Measurements from ENCODE around the gene TMEM132E. TPM values are rescaled to one million over a fixed set of nuclear protein-coding genes. Genes with fewer than 3 reads are reported as not detected.

The TMEM132E gene
- total RNA-seq, 1 experiment from 2014 or later: 0.04 TPM

DNA sequence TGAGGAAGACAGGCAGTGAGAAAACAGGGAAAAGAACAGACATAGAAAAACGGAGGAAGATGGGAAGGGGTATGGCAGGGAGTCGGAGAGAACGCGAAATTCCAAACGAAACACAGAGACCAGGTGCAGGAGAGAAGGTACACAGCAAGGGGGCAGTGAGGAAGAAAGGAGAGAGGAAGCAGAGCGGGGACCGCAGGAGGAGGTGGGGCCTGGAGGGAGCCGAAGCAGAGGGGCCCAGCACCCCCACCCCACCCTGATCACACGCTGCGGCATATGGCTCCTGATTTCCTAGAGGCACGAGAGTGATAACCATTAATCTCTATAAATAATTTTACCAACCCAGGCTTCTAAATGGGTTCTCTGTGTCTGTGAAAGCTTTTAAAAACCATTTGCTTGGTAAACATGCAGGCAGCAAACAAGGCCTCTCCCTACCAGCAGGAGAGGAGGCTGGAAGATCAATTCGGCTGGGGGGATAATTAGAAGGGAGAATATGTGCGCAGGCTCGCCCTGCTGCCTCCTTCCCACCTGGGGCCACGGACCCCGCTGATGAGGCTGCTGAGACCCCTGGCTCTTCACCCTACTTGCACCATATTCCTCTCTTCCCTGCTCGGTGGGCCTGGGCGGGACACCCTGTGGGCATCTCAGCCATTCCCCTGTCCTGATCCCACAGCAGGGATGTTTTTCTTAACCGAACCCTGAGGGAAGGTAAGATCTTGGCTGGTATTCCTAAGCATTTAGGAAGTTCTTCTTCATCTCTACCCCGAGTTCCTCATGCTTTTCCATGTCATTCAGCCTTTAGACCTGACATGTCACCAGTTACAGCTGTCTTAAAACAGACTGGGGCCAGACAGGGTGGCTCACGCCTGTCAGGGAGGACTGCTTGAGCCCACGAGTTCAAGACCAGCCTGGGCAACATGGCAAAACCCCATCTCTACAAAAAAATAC is 86.7 kb downstream of the TMEM132E start:
- H3K9me3 ChIP-seq (ENCODE audit: low read depth, low read length, poor library complexity, severe bottlenecking): no peaks in the 10 kb centered on the region
- H3K27ac ChIP-seq (ENCODE audit: low read depth, low read length, poor library complexity, severe bottlenecking): no peak overlapping the region
- H3K36me3 ChIP-seq (ENCODE audit: insufficient read depth, low read length, poor library complexity, severe bottlenecking): no peaks in the 10 kb centered on the region
- no peak for TF ChIP-seq EZH2 (IDR thresholded peaks at IDR 0.05; ENCODE audit: borderline replicate concordance, low read depth, low read length, poor library complexity, severe bottlenecking)
- CTCF ChIA-PET: no interaction called here
- no peak overlapping the region for H3K4me3 ChIP-seq (ENCODE audit: low read depth, low read length, poor library complexity, severe bottlenecking)
- intact Hi-C loops (cut with micrococcal nuclease; ENCODE audit: unreplicated experiment): no loop called here
- no peaks in the 10 kb centered on the region for H3K27me3 ChIP-seq (replicated peaks; ENCODE audit: insufficient read depth, low read depth, low read length, poor library complexity)
- DNase-seq (ENCODE audit: low spot score): no peak
- POLR2A ChIA-PET (ENCODE audit: low non-redundant PET): interaction anchor here (0.7 kb wide), 1 partner anchor 7 kb away, joined by 10 read pairs; no protein-coding TSS in a partner anchor
- H3K4me1 ChIP-seq (ENCODE audit: insufficient read depth, low read length, poor library complexity, severe bottlenecking): no peaks in the 10 kb centered on the region
- no TSS peak for BruUV-seq (replicated peaks)

DNA sequence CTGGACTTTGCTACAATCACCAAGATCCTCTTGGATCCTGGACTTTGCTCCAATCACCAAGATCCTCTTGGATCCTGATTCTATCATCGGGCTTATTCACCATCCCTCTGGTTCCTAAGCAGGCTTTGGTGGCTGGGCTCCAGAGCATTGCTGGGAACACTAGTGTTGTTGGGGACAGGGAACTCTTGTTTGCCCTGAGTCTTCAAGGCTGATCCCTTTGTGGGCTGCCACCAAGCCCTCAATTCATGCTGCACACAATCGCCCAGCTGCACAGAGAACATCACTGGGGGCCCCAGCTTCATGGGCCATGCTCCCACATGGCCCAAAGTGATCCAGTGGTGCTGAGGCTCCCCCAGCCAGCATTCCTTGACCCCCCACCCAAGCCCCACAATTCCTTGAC is 88.3 kb downstream of the TMEM132E start:
- no peaks in the 10 kb centered on the region for H3K9me3 ChIP-seq (ENCODE audit: low read depth, low read length, poor library complexity, severe bottlenecking)
- no peak overlapping the region for H3K27ac ChIP-seq (ENCODE audit: low read depth, low read length, poor library complexity, severe bottlenecking)
- H3K4me1 ChIP-seq (ENCODE audit: insufficient read depth, low read length, poor library complexity, severe bottlenecking): no peaks in the 10 kb centered on the region
- H3K27me3 ChIP-seq (replicated peaks; ENCODE audit: insufficient read depth, low read depth, low read length, poor library complexity): no peaks in the 10 kb centered on the region
- ChIA-PET POLR2A (ENCODE audit: low non-redundant PET) (no interaction called here), CTCF (no interaction called here)
- intact Hi-C loops (cut with micrococcal nuclease; ENCODE audit: unreplicated experiment): no loop called here
- DNase-seq (ENCODE audit: low spot score): no peak
- no TSS peak for BruUV-seq (replicated peaks)
- H3K36me3 ChIP-seq (ENCODE audit: insufficient read depth, low read length, poor library complexity, severe bottlenecking): no peaks in the 10 kb centered on the region
- no peak for TF ChIP-seq EZH2 (IDR thresholded peaks at IDR 0.05; ENCODE audit: borderline replicate concordance, low read depth, low read length, poor library complexity, severe bottlenecking)
- H3K4me3 ChIP-seq (ENCODE audit: low read depth, low read length, poor library complexity, severe bottlenecking): no peak overlapping the region

DNA sequence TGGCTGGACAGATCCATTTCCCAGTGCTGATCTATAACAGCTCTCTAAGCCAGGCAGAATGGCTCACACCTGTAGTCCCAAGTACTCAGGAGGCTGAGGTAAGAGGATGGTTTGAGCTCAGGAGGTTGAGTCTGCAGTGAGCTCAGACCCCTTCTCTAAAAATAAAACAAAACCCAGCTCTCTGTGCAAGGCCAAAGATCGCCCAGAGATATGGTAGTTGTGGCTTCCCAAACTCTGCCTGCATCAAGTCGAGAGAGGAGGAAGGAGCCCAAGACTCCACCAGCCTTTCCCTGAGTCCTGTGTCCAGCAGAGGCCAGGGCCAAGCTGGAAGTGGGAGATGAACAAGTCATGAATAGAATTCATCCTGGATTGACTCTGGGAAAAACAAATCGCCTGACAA is 88.8 kb downstream of the TMEM132E start:
- Histone ChIP-seq H3K27me3 (replicated peaks; ENCODE audit: insufficient read depth, low read depth, low read length, poor library complexity) (no peaks in the 10 kb centered on the region), H3K27ac (ENCODE audit: low read depth, low read length, poor library complexity, severe bottlenecking) (no peak overlapping the region), H3K9me3 (ENCODE audit: low read depth, low read length, poor library complexity, severe bottlenecking) (no peaks in the 10 kb centered on the region), H3K36me3 (ENCODE audit: insufficient read depth, low read length, poor library complexity, severe bottlenecking) (no peaks in the 10 kb centered on the region), H3K4me1 (ENCODE audit: insufficient read depth, low read length, poor library complexity, severe bottlenecking) (no peaks in the 10 kb centered on the region), H3K4me3 (ENCODE audit: low read depth, low read length, poor library complexity, severe bottlenecking) (no peak overlapping the region)
- ChIA-PET POLR2A (ENCODE audit: low non-redundant PET) (no interaction called here), CTCF (no interaction called here)
- BruUV-seq (replicated peaks): no TSS peak
- TF ChIP-seq, protein P1, sequence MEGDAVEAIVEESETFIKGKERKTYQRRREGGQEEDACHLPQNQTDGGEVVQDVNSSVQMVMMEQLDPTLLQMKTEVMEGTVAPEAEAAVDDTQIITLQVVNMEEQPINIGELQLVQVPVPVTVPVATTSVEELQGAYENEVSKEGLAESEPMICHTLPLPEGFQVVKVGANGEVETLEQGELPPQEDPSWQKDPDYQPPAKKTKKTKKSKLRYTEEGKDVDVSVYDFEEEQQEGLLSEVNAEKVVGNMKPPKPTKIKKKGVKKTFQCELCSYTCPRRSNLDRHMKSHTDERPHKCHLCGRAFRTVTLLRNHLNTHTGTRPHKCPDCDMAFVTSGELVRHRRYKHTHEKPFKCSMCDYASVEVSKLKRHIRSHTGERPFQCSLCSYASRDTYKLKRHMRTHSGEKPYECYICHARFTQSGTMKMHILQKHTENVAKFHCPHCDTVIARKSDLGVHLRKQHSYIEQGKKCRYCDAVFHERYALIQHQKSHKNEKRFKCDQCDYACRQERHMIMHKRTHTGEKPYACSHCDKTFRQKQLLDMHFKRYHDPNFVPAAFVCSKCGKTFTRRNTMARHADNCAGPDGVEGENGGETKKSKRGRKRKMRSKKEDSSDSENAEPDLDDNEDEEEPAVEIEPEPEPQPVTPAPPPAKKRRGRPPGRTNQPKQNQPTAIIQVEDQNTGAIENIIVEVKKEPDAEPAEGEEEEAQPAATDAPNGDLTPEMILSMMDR (conservative IDR thresholded peaks at IDR 0.05; ENCODE audit: low read depth, low read length): no peak
- no peak for TF ChIP-seq EZH2 (IDR thresholded peaks at IDR 0.05; ENCODE audit: borderline replicate concordance, low read depth, low read length, poor library complexity, severe bottlenecking)
- DNase-seq (ENCODE audit: low spot score): no peak
- intact Hi-C loops (cut with micrococcal nuclease; ENCODE audit: unreplicated experiment): no loop called here

DNA sequence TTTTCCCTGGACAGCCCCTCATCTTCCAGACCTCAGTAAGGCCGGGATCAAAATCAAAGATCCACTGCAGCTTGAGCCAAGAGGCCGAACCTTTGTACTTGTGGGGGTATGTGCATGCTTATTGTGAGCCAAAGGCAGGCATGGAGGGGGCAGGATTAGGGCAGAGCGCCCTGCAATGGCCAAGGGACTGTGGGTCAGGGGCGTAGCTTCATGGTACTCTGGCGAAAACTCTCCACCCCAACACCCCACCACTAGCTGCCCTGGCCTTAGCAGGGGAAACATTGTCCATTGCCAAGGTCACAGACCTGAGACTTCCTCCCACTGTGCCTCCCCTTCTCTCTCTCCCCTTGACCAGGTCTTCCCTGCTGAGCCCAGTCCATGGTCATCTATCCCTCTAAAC is 90.1 kb downstream of the TMEM132E start:
- CTCF ChIA-PET: no interaction called here
- no peak overlapping the region for H3K4me3 ChIP-seq (ENCODE audit: low read depth, low read length, poor library complexity, severe bottlenecking)
- no TSS peak for BruUV-seq (replicated peaks)

More for the DNA sequence above, 90.1 kb downstream of the TMEM132E start:
- Histone ChIP-seq H3K4me1 (ENCODE audit: insufficient read depth, low read length, poor library complexity, severe bottlenecking) (no peaks in the 10 kb centered on the region), H3K27me3 (replicated peaks; ENCODE audit: insufficient read depth, low read depth, low read length, poor library complexity) (no peaks in the 10 kb centered on the region), H3K9me3 (ENCODE audit: low read depth, low read length, poor library complexity, severe bottlenecking) (no peaks in the 10 kb centered on the region), H3K27ac (ENCODE audit: low read depth, low read length, poor library complexity, severe bottlenecking) (no peak overlapping the region), H3K36me3 (ENCODE audit: insufficient read depth, low read length, poor library complexity, severe bottlenecking) (no peaks in the 10 kb centered on the region)
- POLR2A ChIA-PET (ENCODE audit: low non-redundant PET): no interaction called here
- no peak for DNase-seq (ENCODE audit: low spot score)
- intact Hi-C loops (cut with micrococcal nuclease; ENCODE audit: unreplicated experiment): no loop called here
- TF ChIP-seq EZH2 (IDR thresholded peaks at IDR 0.05; ENCODE audit: borderline replicate concordance, low read depth, low read length, poor library complexity, severe bottlenecking): no peak
- TF ChIP-seq, protein P1 (conservative IDR thresholded peaks at IDR 0.05; ENCODE audit: low read depth, low read length): no peak
